ENCODE measurements around the gene PRKCH.

PRKCH gene
- 355 to 408 (median 400) reads per million in 4 donors for total RNA-seq

- peak; percentile 69 to 88 (median 80) for DNase-seq
Observed at GRCh38 chr14:61321385-61322010, at the start of gene PRKCH. Gene PRKCH, plus strand, starts transcription at chr14:61321579. Its CDS starts 523 bp downstream, at chr14:61322102.

- no peak for DNase-seq
Observed at GRCh38 chr14:61277232-61277631, 44.1 kb upstream of the PRKCH start.

GRCh38 chr14:61277784-61278183 lies 43.6 kb upstream of the PRKCH start:
- no peak for DNase-seq

GRCh38 chr14:61279082-61279481 lies 42.3 kb upstream of the PRKCH start:
- no peak for DNase-seq

GRCh38 chr14:61280092-61280525 lies 41.3 kb upstream of the PRKCH start:
- peak in 3 of 5 donors; percentile 19 to 21 (median 21) for DNase-seq

GRCh38 chr14:61280526-61281185 lies 40.7 kb upstream of the PRKCH start:
- DNase-seq, result peak; percentile 47 to 87 (median 68)

GRCh38 chr14:61281186-61281947 lies 40.0 kb upstream of the PRKCH start, which contains the start of gene TMEM30B:
Gene TMEM30B, minus strand, starts transcription at chr14:61281338. Its CDS starts 191 bp downstream, at chr14:61281147.
- peak in 3 of 5 donors; percentile 8 to 27 (median 15) for DNase-seq

GRCh38 chr14:61281948-61282275 lies 39.5 kb upstream of the PRKCH start:
- DNase-seq, result no peak

GRCh38 chr14:61282746-61283145 lies 38.6 kb upstream of the PRKCH start:
- DNase-seq, result no peak

- DNase-seq, result peak in 1 of 5 donors; percentile 43
Observed at GRCh38 chr14:61284001-61284400, 37.4 kb upstream of the PRKCH start.

- no peak for DNase-seq
Observed at GRCh38 chr14:61285364-61285763, 36.0 kb upstream of the PRKCH start.

GRCh38 chr14:61287196-61287595 lies 34.2 kb upstream of the PRKCH start:
- DNase-seq, result no peak

GRCh38 chr14:61288228-61288627 lies 33.2 kb upstream of the PRKCH start:
- DNase-seq, result no peak

GRCh38 chr14:61288720-61289119 lies 32.7 kb upstream of the PRKCH start:
- no peak for DNase-seq

GRCh38 chr14:61290701-61291100 lies 30.7 kb upstream of the PRKCH start:
- no peak for DNase-seq

- no peak for DNase-seq
Observed at GRCh38 chr14:61296151-61296550, 25.2 kb upstream of the PRKCH start.

GRCh38 chr14:61296719-61297502 lies 24.5 kb upstream of the PRKCH start:
- DNase-seq, result peak in 1 of 5 donors; percentile 65

GRCh38 chr14:61297581-61297980 lies 23.8 kb upstream of the PRKCH start:
- DNase-seq, result no peak

GRCh38 chr14:61298824-61299223 lies 22.6 kb upstream of the PRKCH start:
- DNase-seq, result no peak

GRCh38 chr14:61300209-61300608 lies 21.2 kb upstream of the PRKCH start:
- no peak for DNase-seq

- no peak for DNase-seq
Observed at GRCh38 chr14:61300754-61301153, 20.6 kb upstream of the PRKCH start.

GRCh38 chr14:61304688-61305087 lies 16.7 kb upstream of the PRKCH start:
- no peak for DNase-seq

GRCh38 chr14:61308198-61308597 lies 13.2 kb upstream of the PRKCH start:
- DNase-seq, result no peak

All from T-helper 1 cell (primary cell).